Mammary epithelial cell (primary cell): Measurements from ENCODE around the gene CH25H.

Experiments used
- CTCF ChIP-seq, 2 donors: IDR thresholded peaks in 1 of 2; conservative IDR thresholded peaks in 1 of 2; 2 replicates each; pipeline ENCODE4 v1.5.1; 2011 to 2012; ENCODE audit warnings: inconsistent platforms in 2 of 2, low read length in 2 of 2, mild to moderate bottlenecking in 2 of 2, control low read depth in 1 of 2, low read depth in 1 of 2; ENCODE audit not compliant: insufficient read depth in 1 of 2; ENCODE audit errors: extremely low read depth in 1 of 2
- EZH2 ChIP-seq: IDR thresholded peaks from 2 replicates; pipeline ENCODE4 v1.6.1; 2012; ENCODE audit warnings: low read length, inconsistent platforms, borderline replicate concordance

- no peak for TF ChIP-seq CTCF (conservative IDR thresholded peaks at IDR 0.05 in 1 of 2, IDR thresholded peaks at IDR 0.05 in 1 of 2; ENCODE audit: extremely low read depth in 1 of 2, insufficient read depth in 1 of 2, low read depth in 1 of 2, low read length in 2 of 2)
- TF ChIP-seq EZH2, result no peak
Observed at GRCh38 chr10:89224739-89225443, 17.8 kb upstream of the CH25H start.
